ENCODE measurements around the gene SOX6.

The SOX6 gene

GRCh38 chr11:15918674-15919073 is 437.7 kb downstream of the SOX6 start:
- TF ChIP-seq POLR2AphosphoS5 (IDR thresholded peaks at IDR 0.05; ENCODE audit: low read depth, low read length) (no peak), FOXP2 (optimal IDR thresholded peaks at IDR 0.05; ENCODE audit: borderline replicate concordance, extremely low read depth, extremely low read length, insufficient read depth) (no peak), REST (IDR thresholded peaks at IDR 0.05; ENCODE audit: insufficient read depth in 1 of 2, low read depth in 2 of 2, low read length in 2 of 2) (no peak), SIN3A (IDR thresholded peaks at IDR 0.05; ENCODE audit: borderline replicate concordance, insufficient read depth, low read length) (no peak), TAF1 (IDR thresholded peaks at IDR 0.05; ENCODE audit: borderline replicate concordance, insufficient read depth, low read length) (no peak)

- TF ChIP-seq POLR2AphosphoS5 (IDR thresholded peaks at IDR 0.05; ENCODE audit: low read depth, low read length): no peak
- TF ChIP-seq TAF1 (IDR thresholded peaks at IDR 0.05; ENCODE audit: borderline replicate concordance, insufficient read depth, low read length): no peak
- no peak for TF ChIP-seq REST (IDR thresholded peaks at IDR 0.05; ENCODE audit: insufficient read depth in 1 of 2, low read depth in 2 of 2, low read length in 2 of 2)
- no peak for TF ChIP-seq SIN3A (IDR thresholded peaks at IDR 0.05; ENCODE audit: borderline replicate concordance, insufficient read depth, low read length)
- TF ChIP-seq FOXP2 (optimal IDR thresholded peaks at IDR 0.05; ENCODE audit: borderline replicate concordance, extremely low read depth, extremely low read length, insufficient read depth): no peak
Measured at GRCh38 chr11:15918212-15918611, 438.1 kb downstream of the SOX6 start.
